OCI-M1 (cell line): ENCODE measurements around the gene KARS1.
"Not testable (repeated sequence)": the region's sequence is repeated elsewhere in the genome, so short reads cannot be mapped to it uniquely, and the experiment has no call there.

Experiments
- DNase-seq: peaks from one replicate; lab custom pipeline; 2025; lab: John Stamatoyannopoulos, UW

Gene KARS1

DNA sequence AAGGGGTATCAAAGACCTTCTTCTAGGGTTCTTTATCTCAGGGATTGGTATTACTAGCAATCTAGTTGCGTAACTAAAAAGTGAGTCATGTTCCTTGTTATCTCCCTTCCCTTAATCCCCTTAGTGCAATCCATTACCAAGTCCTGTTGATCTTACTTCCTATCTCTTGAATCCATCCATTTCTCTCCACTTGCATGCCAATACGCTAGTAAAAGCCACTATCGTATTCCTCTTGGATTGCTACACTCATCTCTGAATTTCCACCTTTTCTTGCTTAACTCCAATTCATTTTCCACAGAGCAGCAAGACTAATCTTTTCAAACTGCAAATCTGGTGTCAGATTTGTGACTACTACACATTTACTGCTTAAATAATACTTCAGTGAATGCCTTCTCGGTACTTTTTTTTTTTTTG lies 22.5 kb downstream of the KARS1 start:
- DNase-seq, result peak; percentile 76

DNA sequence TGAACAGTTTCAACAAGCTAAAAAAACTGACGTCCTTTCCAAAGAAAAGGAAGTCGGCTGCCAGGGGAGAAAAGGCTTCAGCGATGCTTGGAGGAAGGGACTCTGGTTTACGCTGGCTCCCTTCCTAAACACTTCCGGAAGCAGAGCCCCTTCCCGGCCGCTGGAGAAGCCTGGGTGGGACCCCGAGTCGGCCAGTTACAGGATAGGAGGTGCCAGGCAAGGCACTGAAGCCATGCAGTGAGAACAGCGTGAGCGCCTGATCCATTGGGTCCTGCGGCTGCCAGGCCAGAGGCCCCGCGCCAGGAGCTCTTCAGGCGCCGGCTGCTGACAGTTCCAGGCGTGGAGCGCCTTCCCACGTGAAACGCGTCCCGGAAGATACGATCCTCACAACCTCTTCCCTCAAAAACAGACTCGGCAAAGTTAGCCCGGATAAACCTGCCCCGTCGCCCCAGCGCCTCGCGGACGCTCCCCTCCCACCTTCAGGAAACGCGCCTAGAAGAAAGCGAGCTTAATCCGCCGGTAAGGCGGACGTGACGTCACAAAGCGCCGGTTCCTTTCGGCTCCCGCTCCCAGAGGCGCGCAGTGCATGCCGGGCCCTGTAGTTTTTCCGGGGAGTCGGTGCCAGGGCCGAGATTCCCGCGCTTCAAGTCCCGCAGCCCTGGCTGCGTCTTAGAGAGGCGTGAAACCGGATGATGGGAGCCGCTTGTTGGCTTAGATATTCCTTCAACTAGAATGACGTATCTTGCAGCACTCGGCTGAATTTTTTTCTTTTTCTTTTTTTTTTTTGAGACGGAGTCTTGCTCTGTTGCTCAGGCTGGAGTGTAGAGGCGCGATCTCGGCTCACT lies 24.5 kb downstream of the KARS1 start, which contains the start of gene ADAT1:
TSS of gene ADAT1 (minus strand) at position 521 of the 845 bp plus-strand sequence. CDS start 2,482 bp downstream, outside the sequence.
- DNase-seq, result peak; percentile 99

DNA sequence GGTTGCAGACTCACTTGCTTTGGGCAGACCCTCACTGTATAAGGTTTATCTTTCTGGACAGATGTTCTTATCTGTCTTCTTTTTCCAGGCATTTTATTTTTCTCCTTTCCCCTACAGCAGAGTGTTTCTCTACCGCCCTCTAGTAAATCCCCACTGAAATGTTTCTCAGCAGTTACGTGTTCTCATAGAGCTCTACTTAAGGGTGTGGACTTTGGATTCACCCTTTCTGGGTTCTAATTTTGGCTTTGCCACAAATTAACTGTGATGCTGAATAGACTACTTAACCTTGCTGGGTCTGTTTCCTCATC lies 26.3 kb downstream of the KARS1 start:
- DNase-seq, result peak; percentile 94

DNA sequence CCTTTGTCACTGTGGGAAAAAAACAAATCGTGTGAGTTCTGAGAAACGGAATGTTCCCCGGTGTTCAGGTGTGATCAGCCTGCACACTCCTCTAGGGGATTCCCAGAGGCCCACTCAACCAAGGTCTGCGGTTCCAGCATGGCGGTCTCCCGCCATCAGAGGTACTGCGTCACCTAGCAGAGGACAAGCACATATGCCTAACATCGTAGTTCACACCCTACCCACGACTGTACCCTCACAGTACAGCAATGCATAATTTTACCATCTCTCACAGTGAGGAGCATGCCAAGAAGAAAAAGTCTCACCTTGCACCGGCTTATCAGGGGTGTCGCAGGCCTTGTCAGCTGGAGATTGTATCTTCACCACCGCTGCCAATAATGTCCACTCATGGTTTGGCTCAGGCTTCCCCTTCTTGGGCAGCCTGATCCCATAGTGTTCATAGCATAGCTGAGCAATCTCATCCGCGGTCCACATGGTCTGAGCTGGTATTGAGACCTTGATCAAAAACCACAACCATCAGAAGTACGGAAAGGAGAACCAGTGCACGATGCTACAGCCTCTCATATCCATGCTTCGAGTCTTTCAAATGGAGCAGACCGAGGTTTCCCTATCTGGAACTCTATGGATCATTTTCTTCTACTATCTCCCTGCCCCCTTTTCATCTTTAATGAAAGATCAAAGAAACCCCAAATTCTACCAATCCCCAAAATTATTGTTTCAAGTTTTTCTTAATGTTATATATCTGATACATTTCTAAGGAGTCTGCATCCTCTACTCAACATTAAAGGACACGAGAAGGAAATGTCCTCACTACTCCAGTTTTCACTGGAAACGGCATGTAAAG lies 26.9 kb downstream of the KARS1 start:
- peak; percentile 91 for DNase-seq

DNA sequence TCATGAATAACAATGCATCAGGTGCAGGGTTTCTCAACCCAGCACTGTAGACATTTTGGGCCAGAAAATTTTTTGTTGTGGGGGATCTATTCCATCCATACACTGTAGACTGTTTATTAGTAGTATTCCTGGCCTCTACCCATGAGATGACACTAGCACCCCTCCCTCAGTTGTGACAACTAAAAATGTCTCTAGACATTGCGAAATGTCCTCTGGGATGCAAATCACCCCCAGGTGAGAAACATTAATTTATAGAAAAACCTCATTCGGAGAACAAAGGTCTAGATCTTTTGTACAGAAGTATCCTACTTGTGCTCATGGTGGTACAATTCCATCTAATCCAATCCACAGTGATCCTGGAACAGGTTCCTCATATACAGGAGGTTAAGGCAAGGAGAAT lies 28.7 kb downstream of the KARS1 start:
- DNase-seq, result no peak

DNA sequence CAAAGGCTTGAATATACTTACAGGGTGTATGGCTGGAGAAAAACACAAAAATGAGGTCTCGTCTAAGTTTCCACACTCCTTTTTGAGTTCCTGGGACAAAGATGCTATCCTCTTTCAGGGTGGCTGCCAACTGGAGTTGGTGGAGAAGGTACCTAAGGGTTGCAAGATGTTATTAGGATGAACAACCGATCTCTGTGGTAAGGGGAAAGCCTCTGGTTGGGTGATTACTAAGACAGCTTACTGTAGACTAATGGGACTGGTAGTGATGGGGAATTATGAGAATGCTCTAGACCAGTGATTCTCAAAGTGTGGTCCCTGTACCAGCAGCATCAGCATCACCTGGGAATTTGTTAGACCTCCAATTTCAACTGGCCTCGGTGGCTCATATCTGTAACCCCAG lies 30.3 kb downstream of the KARS1 start:
- DNase-seq, result no peak

DNA sequence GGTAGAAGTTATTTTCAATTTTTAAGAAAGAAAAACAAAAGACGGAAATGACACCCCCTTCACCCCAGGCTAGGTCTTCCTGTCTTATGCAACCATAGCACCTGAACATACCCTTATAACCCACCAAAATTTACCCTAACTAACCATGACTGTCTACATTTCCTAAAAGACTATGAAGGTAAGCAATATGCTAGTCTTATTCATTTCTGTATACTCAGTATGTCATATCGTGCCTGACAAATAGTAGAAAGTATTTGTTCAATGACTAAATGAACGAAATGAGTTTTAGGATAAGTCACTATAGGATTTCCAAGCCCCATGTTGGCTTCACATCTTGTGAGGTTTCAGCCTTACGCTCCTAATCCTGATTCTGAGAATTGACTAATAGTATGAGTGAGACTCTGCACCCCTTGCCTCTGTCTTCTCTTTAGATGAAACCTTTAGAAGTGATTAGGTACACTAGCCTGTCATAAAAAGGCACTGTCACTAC lies 30.9 kb downstream of the KARS1 start:
- no peak for DNase-seq

DNA sequence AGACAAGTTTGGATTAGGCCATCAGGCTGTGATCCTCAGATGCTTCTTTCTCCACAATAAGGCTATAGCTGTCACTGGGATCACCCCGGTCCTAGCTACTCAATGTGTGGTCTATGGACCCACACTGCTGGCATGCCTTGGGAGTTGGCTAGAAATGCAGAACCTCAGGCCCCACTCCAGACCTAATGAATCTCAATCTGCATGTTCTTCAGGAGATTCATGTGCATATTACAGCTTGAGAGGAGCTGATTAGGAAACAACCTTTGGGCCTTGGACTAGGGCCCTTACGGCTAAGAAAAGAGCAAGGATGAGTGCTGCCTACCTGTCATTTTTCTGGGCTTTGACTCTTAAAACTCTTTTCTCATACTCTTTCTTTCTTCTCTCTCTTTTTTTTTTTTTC lies 31.8 kb downstream of the KARS1 start:
- DNase-seq, result no peak

DNA sequence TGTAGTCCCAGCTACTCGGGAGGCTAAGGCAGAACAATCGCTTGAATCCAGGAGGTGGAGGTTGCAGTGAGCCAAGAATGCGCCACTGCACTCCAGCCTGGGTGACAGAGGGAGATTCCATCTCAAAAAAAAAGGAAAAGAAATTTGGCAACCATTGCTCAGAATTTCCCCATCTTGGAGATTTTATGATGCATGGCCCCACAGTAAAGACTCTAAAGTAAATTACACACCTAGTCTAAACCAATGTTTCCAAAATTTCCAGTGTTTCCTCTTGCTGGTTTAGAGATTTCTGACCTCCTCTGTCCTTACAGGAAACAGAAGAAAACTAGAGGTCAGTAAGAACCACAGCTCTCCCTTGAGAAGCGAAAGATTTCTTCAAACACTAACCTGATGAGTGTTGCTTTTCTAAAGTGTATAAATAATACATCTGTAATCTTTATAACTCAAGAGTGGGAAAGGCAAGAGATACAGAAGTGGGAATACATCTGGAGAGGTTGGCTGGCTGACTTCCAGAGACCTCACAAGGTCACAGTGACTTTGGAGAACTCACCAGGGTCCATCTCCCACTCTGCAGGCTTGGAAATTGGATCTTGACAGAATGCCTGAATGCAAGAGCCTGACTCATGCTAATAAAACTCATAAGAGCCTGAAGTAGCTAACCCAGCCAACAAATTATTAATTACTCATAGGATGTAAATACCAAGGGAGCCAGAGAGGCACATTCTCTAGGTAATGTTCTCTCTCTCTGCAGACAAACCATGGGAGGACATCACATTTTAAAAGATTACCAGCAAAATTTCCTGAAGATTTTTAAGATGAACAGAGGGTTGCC lies 33.2 kb downstream of the KARS1 start:
- DNase-seq, result no peak

DNA sequence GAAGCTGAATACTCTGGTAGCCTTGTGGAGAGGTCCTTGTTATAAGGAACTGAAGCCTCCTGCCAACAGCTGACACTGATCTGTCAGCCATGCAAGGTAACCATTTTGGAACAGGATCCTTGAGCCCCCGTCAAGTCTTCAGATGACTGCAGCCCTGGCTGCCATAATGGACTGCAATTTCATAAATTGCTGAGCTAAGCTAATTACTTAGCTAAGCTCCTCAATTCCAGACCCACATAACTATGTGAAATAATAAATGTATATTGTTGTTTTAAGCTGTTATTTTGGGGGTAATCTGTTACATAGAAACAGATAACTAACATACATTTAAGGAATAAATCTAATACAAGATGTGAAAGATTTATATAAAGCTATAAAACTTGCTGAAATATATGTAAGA lies 41.0 kb downstream of the KARS1 start:
- no peak for DNase-seq

DNA sequence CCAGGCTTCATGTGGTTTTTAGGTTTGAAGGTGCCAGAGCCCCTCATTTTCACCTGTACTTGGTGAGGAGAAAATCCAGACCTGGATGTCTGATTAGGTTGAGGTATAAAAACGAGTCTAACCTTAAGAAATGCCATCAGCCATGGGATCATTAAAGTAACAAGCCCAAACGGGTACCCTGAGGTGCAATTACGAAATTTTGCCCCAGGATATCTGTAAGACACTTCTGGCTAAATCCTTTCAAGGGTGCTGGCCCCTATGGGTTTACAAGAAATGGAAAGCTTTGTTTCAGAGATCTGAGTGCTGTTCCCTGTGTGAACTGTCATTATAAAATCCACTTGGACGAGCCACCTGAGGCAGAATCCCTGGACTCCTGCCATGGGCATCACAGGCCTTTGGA lies 44.2 kb downstream of the KARS1 start:
- DNase-seq, result no peak

DNA sequence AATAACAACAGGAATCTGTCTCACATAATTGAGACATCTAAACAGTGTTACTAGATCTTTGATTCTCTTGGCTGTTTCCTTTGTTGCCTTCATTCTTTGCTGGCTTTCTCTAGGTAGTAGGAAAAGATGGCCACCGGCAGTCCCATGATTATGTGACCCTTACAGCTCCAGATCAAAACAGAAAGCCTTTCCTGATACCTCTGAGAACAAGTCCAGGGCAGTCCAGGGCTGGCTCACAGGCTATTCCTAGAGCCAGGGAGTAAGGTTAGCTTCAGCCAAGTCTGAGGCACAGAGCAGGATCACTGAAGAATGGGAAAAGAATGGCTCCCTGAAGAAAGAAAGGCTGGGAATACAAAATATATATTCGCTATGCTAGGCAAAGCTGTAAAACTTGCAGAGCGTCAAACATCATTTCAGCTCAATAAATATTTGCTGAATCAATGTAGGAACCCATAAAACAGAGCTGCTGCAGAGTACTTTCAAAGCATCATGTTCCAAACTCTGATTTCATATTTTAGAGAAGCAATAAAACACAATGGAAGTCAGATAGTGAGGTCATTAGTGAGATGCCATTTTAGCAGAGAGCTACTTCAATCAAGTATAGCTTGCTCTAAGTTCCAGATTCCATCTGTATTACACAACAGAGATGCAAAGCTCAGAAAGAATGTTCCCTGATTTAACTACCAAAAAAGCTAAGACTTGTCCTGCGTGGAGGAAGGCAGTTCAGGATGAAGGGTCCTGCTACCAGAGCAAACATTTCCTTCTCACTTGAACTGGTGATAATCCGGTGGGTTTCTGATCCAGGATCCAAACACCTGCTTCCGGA lies 47.8 kb downstream of the KARS1 start:
- no peak for DNase-seq

DNA sequence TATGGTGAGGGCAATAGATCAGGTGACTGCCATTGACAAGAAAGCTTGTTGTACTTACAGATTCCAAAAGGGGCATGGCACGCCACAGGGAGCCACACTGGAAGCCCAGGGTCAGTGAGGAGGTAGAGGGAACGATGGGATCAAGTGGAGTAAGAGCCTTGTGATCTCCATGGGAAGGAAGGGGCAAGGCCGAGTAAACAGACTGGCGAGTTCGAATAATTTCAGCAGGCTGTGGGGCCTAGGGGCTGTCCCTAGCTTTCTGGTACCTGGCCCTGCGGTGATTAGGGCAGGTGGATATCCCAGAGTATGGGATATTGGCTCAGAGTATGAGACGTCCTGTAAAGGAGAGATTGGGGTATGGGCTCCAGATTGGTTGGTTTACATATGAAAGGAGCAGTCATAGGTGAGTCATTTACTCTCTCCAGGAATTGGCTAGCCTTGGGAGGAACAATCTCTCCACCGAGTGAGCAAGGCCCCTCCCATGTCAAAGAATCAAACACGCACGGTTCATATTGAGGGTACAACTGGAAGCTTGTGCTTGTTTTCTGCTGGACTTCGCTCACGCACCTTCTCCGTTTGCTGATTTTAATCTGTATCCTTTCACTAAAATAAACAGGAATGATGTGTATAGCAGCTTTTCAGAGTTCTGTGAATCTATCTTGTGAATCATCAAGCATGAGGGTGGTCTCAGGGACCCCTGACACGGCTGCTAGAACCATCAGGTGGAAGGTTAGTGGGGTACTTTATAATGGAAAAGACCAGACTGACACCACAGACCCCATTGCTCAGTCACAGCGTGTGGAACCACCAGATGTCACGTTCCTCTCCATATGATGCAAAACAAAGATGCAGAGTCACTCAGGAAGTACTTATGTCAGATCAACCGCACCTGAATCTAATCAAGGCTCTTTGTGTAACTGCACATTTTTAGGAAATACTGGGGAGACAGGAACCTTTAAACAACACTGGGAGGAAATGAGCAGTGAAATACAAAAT lies 53.3 kb downstream of the KARS1 start:
- peak; percentile 72 for DNase-seq

DNA sequence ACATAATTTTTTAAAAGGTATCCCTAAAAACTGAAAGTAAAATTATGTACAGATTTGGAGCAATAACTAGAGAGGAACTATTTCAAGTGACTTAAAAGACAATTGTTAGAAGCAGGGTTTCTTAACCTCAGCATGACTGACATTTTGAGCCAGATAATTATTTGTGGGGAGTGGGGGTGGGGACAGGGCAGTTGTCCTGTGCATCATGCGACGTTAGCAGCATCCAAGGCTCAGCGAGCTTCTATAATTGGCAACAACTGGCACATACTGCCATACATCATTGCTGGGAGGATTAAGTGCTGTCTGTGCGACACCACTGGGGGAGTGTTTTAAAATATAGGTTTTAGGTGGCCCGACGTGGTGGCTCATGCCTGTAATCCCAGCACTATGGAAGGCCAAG lies 54.2 kb downstream of the KARS1 start:
- DNase-seq, result no peak

DNA sequence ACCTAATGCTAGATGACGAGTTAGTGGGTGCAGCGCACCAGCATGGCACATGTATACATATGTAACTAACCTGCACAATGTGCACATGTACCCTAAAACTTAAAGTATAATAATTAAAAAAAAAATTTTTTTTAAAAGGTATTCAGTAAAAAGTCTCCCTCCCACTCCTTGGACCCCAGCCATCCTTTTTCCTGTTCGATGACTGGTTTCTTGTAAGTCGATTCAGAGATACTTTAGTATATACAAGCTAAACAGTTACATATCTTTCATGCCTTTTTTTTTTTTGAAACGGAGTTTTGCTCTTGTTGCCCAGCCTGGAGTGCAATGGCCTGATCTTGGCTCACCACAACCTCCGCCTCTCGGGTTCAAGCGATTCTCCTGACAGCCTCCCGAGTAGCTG lies 55.5 kb downstream of the KARS1 start:
- not testable (repeated sequence) for DNase-seq

DNA sequence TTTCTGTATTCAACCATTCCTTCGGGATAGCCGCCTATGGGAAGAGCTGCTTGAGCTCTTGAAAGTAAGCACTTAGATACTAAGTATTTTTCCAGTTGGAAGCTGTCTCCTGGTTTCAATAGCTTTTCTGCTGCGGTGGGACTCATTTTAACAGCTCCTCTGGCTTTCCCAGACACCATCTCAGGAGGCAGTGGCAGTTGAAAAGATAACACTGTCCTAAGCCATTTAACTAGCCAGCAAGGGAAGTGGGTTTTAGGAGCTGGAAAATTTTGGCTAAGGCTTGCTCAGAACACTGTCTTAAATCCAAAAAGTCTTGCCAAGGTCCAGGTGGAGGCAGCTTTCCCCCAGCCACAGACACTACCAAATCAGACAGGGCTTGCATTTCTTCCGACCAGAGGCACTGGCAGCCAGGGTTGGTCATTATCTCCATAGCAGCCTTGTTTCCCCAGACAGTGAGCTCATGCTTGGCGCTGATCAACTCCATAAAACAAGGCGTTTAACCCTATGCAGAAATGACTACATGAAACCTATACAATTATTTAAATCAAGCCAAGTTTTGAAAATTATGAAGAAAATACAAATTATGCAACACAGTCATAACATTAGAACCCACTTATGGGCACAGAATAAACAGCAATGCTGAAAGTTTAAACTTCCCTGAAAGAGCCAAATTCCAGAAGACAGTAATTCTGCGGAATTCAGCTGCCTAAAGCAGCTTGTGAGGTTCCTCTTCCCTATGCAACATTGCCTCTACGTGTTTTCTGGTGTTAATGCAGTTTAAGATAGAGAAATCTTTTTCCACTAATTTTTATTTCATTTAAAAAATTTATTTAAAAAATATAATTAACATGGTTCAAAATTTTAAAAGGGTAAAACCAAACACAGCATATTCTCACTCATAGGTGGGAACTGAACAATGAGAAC lies 56.3 kb downstream of the KARS1 start:
- peak; percentile 67 for DNase-seq

DNA sequence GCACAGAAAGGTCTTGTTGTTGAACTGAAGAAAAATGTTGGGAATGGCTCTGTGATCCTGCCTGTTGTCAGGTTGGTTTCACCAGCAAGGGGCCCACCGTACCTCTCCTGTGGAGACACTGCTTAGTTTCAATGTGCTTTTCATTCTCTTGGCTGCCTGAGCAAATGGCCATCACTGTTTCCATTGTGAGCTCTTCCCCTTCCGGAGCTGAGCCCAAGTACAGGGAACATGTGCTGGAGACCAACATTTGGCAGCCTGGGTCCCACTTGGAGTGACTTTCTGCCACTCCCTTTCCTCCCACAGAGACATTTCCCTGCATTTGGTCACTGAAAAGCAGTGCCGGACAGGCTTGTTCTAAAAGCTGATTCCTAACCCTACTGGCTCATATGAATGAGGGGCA lies 58.2 kb downstream of the KARS1 start:
- no peak for DNase-seq

DNA sequence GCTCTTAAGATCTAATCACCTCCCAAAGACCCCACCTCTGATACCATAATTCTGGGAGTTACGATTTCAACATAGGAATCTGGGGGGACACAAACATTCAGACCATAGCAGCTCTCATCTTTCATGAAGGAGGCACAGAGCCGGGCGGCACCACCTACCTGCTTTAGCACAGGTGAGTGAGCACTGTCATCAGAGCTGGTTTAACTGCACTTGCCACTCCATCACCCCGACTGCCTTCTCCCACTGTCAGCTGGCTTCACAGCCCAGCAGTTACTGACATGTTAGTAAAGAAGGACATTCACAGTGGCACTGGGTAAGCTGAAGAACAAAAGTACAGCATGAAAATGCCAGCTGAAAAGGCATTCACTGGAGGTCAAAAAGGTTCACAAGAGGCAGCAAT lies 58.7 kb downstream of the KARS1 start:
- no peak for DNase-seq

DNA sequence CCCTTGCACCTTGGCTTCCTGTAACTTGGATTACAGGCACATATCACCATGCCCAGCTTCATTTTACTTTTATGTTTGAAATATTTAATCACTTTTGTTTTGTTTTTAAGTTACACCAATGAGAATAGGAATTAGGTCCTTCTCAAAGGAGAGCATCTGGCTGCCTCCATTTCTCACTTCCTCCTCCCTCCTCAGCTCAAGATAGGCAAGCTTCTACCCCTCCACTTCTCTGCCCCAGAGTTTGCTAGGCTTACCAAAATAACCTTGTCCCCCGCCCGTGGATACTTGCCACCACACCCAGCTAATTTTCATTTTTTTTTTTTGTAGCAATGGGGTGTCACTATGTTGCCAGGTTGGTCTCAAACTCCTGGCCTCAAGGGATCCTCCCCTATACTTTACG lies 63.4 kb downstream of the KARS1 start:
- DNase-seq, result no peak
